NCI-H128 (cell line): ENCODE results near the gene ERBB2.
"Not testable (repeated sequence)": the region's sequence is repeated elsewhere in the genome, so short reads cannot be mapped to it uniquely, and the experiment has no call there.

Experiments
- DNase-seq: peaks from one replicate; lab custom pipeline; 2025; ENCODE audit not compliant: unreplicated experiment; lab: John Stamatoyannopoulos, UW

Gene ERBB2

GRCh38 chr17:39678340-39679116 is 21.3 kb upstream of the ERBB2 start:
- DNase-seq: no peak

- no peak for DNase-seq
Measured at GRCh38 chr17:39679521-39680192, 20.2 kb upstream of the ERBB2 start.

GRCh38 chr17:39683295-39683939 is 16.4 kb upstream of the ERBB2 start:
- no peak for DNase-seq

GRCh38 chr17:39684369-39685192 is 15.3 kb upstream of the ERBB2 start:
- no peak for DNase-seq

- no peak for DNase-seq
Measured at GRCh38 chr17:39687101-39687545, 12.7 kb upstream of the ERBB2 start.

- DNase-seq: peak; percentile 63
Measured at GRCh38 chr17:39687546-39688474, 12.1 kb upstream of the ERBB2 start, which contains the start of gene PGAP3. TSS of gene PGAP3 (minus strand) at chr17:39688057. CDS start at chr17:39688014, 43 bp downstream.

- DNase-seq: no peak
Measured at GRCh38 chr17:39688475-39688835, 11.4 kb upstream of the ERBB2 start.

- no peak for DNase-seq
Measured at GRCh38 chr17:39688945-39689344, 10.9 kb upstream of the ERBB2 start.

GRCh38 chr17:39694593-39694992 is 5.3 kb upstream of the ERBB2 start:
- DNase-seq: no peak

GRCh38 chr17:39695089-39695474 is 4.8 kb upstream of the ERBB2 start:
- DNase-seq: no peak

GRCh38 chr17:39696731-39697130 is 3.1 kb upstream of the ERBB2 start:
- DNase-seq: no peak

GRCh38 chr17:39697961-39698360 is 1.9 kb upstream of the ERBB2 start:
- DNase-seq: no peak

- DNase-seq: not testable (repeated sequence)
Measured at GRCh38 chr17:39699157-39699817, 577 bp upstream of the ERBB2 start.

GRCh38 chr17:39700148-39700987 is 504 bp downstream of the ERBB2 start:
- DNase-seq: no peak

- DNase-seq: no peak
Measured at GRCh38 chr17:39701012-39701783, 1.3 kb downstream of the ERBB2 start.

- no peak for DNase-seq
Measured at GRCh38 chr17:39701784-39702422, 2.0 kb downstream of the ERBB2 start.
